D721Med (cell line): ENCODE measurements around the gene LMAN1L.
A peak's percentile ranks its signal among the peaks of the same experiment; 100 is the strongest.

Experiments
- DNase-seq: peaks from one replicate; pipeline ENCODE4 v3.0.0; 2011; ENCODE audit warnings: low spot score; ENCODE audit not compliant: insufficient read length
- FAIRE-seq: peaks from 2 replicates; lab custom pipeline; 2011; peaks lifted over from hg19 to GRCh38; lab: Jason Lieb, UNC
- TF ChIP-seq, protein P1 (sequence below): IDR thresholded peaks from 2 replicates; pipeline ENCODE4 v1.5.1; 2012; ENCODE audit warnings: mild to moderate bottlenecking, control low read depth; ENCODE audit not compliant: insufficient read depth; ENCODE audit errors: missing control alignments

LMAN1L gene

DNA sequence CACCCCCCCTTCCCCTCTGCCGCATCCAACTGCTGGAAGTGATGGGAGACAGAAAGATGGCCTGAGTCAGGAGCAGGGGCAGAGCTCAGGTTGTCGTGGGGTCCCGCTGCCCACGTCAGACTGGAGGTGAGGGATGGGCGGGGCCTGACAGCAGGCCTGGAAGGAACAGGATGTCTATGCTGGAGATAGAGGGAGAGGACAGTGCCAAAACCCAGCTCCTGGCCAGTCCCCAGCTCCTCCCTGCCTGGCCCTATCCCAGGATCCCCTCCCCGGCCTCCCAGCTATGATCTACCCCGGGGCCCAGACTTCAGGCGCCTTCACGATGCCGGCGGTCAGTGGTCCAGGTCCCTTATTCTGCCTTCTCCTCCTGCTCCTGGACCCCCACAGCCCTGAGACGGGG is at the start of gene LMAN1L:
LMAN1L (plus strand) TSS at position 303 of the 400 bp plus-strand sequence; CDS start at position 323, 20 bp downstream.
- DNase-seq (no peak), FAIRE-seq (no peak)
- TF ChIP-seq, protein P1, sequence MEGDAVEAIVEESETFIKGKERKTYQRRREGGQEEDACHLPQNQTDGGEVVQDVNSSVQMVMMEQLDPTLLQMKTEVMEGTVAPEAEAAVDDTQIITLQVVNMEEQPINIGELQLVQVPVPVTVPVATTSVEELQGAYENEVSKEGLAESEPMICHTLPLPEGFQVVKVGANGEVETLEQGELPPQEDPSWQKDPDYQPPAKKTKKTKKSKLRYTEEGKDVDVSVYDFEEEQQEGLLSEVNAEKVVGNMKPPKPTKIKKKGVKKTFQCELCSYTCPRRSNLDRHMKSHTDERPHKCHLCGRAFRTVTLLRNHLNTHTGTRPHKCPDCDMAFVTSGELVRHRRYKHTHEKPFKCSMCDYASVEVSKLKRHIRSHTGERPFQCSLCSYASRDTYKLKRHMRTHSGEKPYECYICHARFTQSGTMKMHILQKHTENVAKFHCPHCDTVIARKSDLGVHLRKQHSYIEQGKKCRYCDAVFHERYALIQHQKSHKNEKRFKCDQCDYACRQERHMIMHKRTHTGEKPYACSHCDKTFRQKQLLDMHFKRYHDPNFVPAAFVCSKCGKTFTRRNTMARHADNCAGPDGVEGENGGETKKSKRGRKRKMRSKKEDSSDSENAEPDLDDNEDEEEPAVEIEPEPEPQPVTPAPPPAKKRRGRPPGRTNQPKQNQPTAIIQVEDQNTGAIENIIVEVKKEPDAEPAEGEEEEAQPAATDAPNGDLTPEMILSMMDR, result no peak

DNA sequence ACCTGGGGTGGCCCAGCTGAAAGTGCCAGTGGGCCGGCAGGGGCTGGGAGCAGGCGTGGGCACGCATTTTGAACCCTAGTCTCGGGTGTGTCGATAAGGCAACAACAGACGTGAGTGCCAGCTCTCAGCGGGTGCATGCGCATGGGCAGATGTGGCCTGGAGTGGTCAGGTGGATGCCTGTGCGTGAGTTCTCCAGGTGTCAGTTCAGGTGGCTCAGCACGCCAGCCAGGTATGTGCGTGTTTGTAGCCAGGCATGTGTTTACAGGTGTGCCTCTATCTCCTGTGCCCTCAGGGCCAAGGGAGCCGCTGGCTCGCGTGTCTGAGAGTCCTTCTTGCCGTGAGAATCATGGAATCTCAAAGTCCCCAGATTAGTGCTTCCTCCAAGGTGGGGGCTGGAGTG is 49.2 kb upstream of the LMAN1L start:
- FAIRE-seq, result no peak
- TF ChIP-seq, protein P1, result no peak
- DNase-seq, result no peak

DNA sequence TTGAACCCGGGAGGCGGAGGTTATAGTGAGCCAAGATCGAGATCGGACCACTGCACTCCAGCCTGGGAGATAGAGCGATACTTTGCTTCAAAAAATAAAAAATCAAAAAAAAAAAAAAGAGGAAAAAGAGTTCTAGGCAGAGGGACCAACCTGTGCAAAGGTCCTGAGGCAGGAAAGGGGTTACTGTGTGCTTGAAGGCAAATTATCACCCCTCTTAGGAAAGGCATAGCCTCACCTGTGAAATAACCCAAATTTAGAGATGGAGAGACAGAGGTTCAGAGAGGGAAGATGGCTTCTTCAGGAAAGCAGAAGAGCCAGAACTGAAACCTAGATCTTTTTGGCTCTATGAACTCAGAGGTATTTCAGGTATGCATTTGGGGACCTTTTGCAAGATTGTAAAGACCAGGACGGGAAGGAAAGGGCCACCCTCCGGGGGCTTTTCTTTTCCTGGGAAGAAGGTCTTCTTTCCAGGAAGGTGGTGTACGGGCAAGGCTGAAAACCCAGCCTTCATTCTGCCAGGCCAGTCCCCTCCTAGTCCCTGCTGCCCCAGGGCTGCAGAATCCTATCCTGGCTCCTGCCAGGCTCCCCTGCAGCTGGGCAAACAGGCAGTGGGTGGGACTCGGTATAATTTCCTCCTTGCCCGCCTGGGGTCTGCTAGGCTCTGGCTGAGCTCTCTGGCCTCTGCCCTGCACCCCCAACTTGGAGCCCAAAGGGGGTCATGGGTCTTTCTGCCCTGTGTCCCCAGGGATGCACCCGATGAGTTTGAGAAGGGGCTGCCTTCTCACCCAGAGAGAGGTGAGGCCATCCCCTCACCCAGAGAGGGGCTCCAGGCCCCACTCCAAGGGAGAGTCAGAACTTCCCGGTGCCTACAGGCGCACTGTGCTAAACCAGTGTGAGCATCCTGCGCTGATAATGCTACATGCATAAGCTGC is 45.2 kb upstream of the LMAN1L start:
- TF ChIP-seq, protein P1, result no peak
- FAIRE-seq (no peak), DNase-seq (no peak)

GRCh38 chr15:74768099-74768770 is 44.4 kb upstream of the LMAN1L start:
- no peak for FAIRE-seq
- DNase-seq, result no peak
- TF ChIP-seq, protein P1, result no peak

DNA sequence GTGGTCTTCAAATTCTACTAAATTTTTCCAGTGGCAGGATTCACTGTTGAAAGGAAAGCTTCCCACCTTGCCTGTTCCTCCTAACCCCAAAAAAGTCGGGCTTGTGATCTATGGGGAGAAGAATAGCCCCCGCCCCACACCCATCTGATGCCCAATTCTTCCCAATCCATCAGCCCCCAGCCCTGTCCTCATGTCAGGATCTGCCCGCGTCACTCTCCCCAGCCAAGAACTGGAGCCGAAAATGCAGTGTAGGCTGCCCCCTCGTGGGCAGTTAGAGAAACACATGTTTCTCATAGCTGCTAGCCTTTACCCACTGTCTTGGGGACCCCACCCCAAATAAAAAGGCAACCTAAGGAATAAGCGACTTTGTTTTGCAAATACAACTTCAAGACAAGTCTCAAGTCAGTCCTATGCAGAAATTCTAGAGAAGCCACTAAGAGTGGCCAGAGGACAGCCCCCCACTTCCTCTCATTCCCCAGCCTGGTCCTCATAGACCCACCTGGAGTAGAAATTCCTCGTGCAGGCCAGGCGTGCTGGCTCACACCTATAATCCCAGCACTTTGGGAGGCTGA is 43.8 kb upstream of the LMAN1L start:
- TF ChIP-seq, protein P1, result peak; percentile 81
- FAIRE-seq, result no peak
- DNase-seq, result peak; percentile 80

- TF ChIP-seq, protein P1, result no peak
- no peak for FAIRE-seq
- no peak for DNase-seq
Observed at GRCh38 chr15:74769463-74770025, 43.1 kb upstream of the LMAN1L start.
